HEK293 (cell line): Measurements from ENCODE around the gene COG8.

Source experiments
- CTCF ChIA-PET: fragments of 350-600 bp; formaldehyde crosslinking; extraction: SDS; loops from one replicate; lab custom pipeline; 2021; ENCODE audit warnings: antibody characterized with exemption; lab: Yijun Ruan, JAX
- POLR2A ChIA-PET: fragments of 300-600 bp; formaldehyde crosslinking; extraction: SDS; loops from one replicate; lab custom pipeline; 2020; ENCODE audit warnings: antibody characterized with exemption, inconsistent platforms; lab: Yijun Ruan, JAX
- H3K27ac ChIP-seq: fragments of 200-500 bp; sonication (Bioruptor generic); 2 replicates; pipeline ENCODE4 v1.5.1; 2014; ENCODE audit warnings: low read depth, low read length, control low read depth, inconsistent platforms; ENCODE audit errors: extremely low read depth
- H3K36me3 ChIP-seq, 2 experiments: fragments of 200-500 bp in 1 of 2; sonication (Bioruptor generic) in 1 of 2; 1 replicate in 1 of 2; 2 replicates in 1 of 2; pipeline ENCODE4 v1.5.1; 2014 to 2017; ENCODE audit warnings: inconsistent platforms in 2 of 2, low read length in 2 of 2; ENCODE audit not compliant: control insufficient read depth in 2 of 2, insufficient read depth in 1 of 2
- H3K4me1 ChIP-seq: fragments of 200-500 bp; sonication (Bioruptor generic); 2 replicates; pipeline ENCODE4 v1.5.1; 2014; ENCODE audit warnings: mild to moderate bottlenecking, low read length, inconsistent platforms; ENCODE audit not compliant: control insufficient read depth, insufficient read depth
- H3K4me3 ChIP-seq: 2 replicates; pipeline ENCODE4 v1.5.1; 2011; ENCODE audit warnings: low read depth, mild to moderate bottlenecking, control low read depth, low read length, moderate library complexity
- H3K9me3 ChIP-seq: fragments of 200-500 bp; sonication (Bioruptor generic); 2 replicates; pipeline ENCODE4 v1.5.1; 2014; ENCODE audit warnings: low read depth, low read length, inconsistent platforms; ENCODE audit not compliant: control insufficient read depth, insufficient read depth
- GLIS1 ChIP-seq: fragments of 450-650 bp; formaldehyde crosslinking; IDR thresholded peaks from 2 replicates; pipeline ENCODE4 v1.5.1; 2016; ENCODE audit warnings: missing biosample characterization, missing genetic modification characterization
- KLF8 ChIP-seq: fragments of 450-650 bp; formaldehyde crosslinking; IDR thresholded peaks from 2 replicates; pipeline ENCODE4 v1.5.1; 2016; ENCODE audit warnings: missing biosample characterization, missing genetic modification characterization
- MEIS1 ChIP-seq: sonication (generic); formaldehyde crosslinking; IDR thresholded peaks from 2 replicates; pipeline ENCODE4 v1.8.1; 2022; ENCODE audit warnings: missing genetic modification reagents, mild to moderate bottlenecking, borderline replicate concordance
- SP2 ChIP-seq: fragments of 450-650 bp; formaldehyde crosslinking; IDR thresholded peaks from 2 replicates; pipeline ENCODE4 v1.5.1; 2016; ENCODE audit warnings: missing biosample characterization, missing genetic modification characterization
- SP3 ChIP-seq: fragments of 450-650 bp; formaldehyde crosslinking; IDR thresholded peaks from 2 replicates; pipeline ENCODE4 v1.5.1; 2016; ENCODE audit warnings: missing biosample characterization, missing genetic modification characterization
- ZBTB17 ChIP-seq: fragments of 450-650 bp; formaldehyde crosslinking; IDR thresholded peaks from 2 replicates; pipeline ENCODE4 v1.5.1; 2016; ENCODE audit warnings: missing biosample characterization, missing genetic modification characterization
- ZBTB20 ChIP-seq: fragments of 450-650 bp; formaldehyde crosslinking; IDR thresholded peaks from 2 replicates; pipeline ENCODE4 v1.5.1; 2016; ENCODE audit warnings: missing biosample characterization, missing genetic modification characterization
- ZEB2 ChIP-seq: fragments of 450-650 bp; formaldehyde crosslinking; IDR thresholded peaks from 2 replicates; pipeline ENCODE4 v1.5.1; 2016; ENCODE audit warnings: missing biosample characterization, missing genetic modification characterization
- ZFP41 ChIP-seq: fragments of 450-650 bp; formaldehyde crosslinking; IDR thresholded peaks from 2 replicates; pipeline ENCODE4 v1.5.1; 2016; ENCODE audit warnings: missing biosample characterization, missing genetic modification characterization, borderline replicate concordance
- ZNF132 ChIP-seq: fragments of 450-650 bp; formaldehyde crosslinking; IDR thresholded peaks from 2 replicates; pipeline ENCODE4 v1.5.1; 2017; ENCODE audit warnings: missing biosample characterization, missing genetic modification characterization, borderline replicate concordance
- ZNF140 ChIP-seq: fragments of 450-650 bp; formaldehyde crosslinking; IDR thresholded peaks from 2 replicates; pipeline ENCODE4 v1.5.1; 2016; ENCODE audit warnings: missing biosample characterization, missing genetic modification characterization
- ZNF214 ChIP-seq: fragments of 450-650 bp; formaldehyde crosslinking; IDR thresholded peaks from 2 replicates; pipeline ENCODE4 v1.5.1; 2017; ENCODE audit warnings: missing biosample characterization, mild to moderate bottlenecking, missing genetic modification characterization, borderline replicate concordance
- ZNF24 ChIP-seq: fragments of 450-650 bp; formaldehyde crosslinking; IDR thresholded peaks from 2 replicates; pipeline ENCODE4 v1.5.1; 2016; ENCODE audit warnings: missing biosample characterization, missing genetic modification characterization
- ZNF335 ChIP-seq: fragments of 450-650 bp; formaldehyde crosslinking; conservative IDR thresholded peaks from 2 replicates; pipeline ENCODE4 v1.5.1; 2016; ENCODE audit warnings: missing biosample characterization, missing genetic modification characterization
- ZNF549 ChIP-seq: fragments of 450-650 bp; IDR thresholded peaks from 2 replicates; pipeline ENCODE4 v1.5.1; 2018; ENCODE audit warnings: missing biosample characterization, missing genetic modification characterization, mild to moderate bottlenecking, inconsistent platforms, moderate library complexity
- ZNF654 ChIP-seq: fragments of 450-650 bp; formaldehyde crosslinking; IDR thresholded peaks from 2 replicates; pipeline ENCODE4 v1.5.1; 2016; ENCODE audit warnings: low read depth, missing biosample characterization, missing genetic modification characterization
- ZNF776 ChIP-seq: fragments of 450-650 bp; formaldehyde crosslinking; IDR thresholded peaks from 2 replicates; pipeline ENCODE4 v1.5.0; 2017; ENCODE audit warnings: missing biosample characterization, missing genetic modification characterization, borderline replicate concordance
- ZNF791 ChIP-seq: fragments of 450-650 bp; formaldehyde crosslinking; IDR thresholded peaks from 2 replicates; pipeline ENCODE4 v1.5.1; 2016; ENCODE audit warnings: missing biosample characterization, missing genetic modification characterization
- ZNF837 ChIP-seq: fragments of 450-650 bp; formaldehyde crosslinking; IDR thresholded peaks from 2 replicates; pipeline ENCODE4 v1.5.1; 2016; ENCODE audit warnings: missing biosample characterization, missing genetic modification characterization
- TF ChIP-seq, protein P1 (sequence below): fragments of 450-650 bp; formaldehyde crosslinking; optimal IDR thresholded peaks from 2 replicates; pipeline ENCODE3; 2016; ENCODE audit warnings: missing biosample characterization, mild to moderate bottlenecking, missing genetic modification characterization
- TF ChIP-seq, protein P2 (sequence below): fragments of 450-650 bp; formaldehyde crosslinking; conservative IDR thresholded peaks from 2 replicates; pipeline ENCODE4 v1.5.1; 2016; ENCODE audit warnings: low read depth, missing biosample characterization, missing genetic modification characterization
- TF ChIP-seq, protein P3 (sequence below): fragments of 450-650 bp; formaldehyde crosslinking; IDR thresholded peaks from 2 replicates; pipeline ENCODE4 v1.5.1; 2016; ENCODE audit warnings: missing biosample characterization, missing genetic modification characterization
- TF ChIP-seq, protein P4 (sequence below): fragments of 450-650 bp; formaldehyde crosslinking; IDR thresholded peaks from 2 replicates; pipeline ENCODE4 v1.5.1; 2017; ENCODE audit warnings: missing biosample characterization, missing genetic modification characterization

COG8 gene

DNA sequence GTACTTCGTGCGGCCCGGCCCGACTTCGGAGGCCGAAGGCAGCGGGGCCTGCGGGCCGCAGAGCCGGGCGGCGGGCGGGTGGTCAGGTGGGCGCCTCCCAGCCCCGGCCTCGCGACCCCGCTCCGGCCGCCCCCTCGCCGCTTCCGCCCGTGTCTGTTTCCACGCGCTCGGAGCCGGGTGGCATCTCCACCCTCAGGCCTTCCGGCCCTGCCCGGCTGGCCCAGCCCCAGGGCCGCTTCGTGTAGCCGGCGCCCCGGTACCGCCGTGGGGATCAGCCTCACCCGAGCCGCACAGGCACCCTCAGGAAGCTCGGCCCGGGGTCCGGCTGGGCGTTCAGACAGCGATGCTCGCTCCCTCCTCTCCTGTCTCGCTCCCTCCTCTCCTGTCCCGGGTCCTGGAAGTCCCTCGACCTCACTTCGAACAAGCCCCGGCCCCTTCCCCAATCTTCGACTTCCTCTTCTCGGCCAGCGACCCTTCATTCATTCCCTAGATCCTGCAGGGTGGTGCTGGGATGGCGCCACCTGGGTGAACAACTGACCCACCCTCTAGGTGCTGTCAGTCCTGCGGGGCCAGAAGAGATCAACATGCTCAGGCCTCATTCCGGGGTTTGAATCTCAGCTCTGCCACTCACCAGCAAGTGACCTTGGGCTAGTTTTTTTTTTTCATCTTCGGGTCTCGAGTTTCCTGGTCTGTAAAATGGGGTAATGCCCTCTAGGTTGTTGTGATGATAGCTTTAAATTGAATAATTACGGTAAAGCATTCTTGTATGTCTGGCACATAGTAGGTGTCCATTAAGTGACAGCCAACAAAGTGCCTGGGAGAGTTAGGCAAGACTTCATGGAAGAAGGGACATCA lies 27.6 kb downstream of the COG8 start:
- H3K9me3 ChIP-seq = no peaks in the 10 kb centered on the region
- POLR2A ChIA-PET = interaction anchor here (0.6 to 1.4 kb wide), 4 partner anchors 12 to 206 kb away, joined by 3 to 4 read pairs (median 3); partner anchors contain the start of gene HAS3
- peak overlapping the region; percentile 93 for H3K27ac ChIP-seq
- 0 out of 2 replicates have a peak, but pooled peaks have one; percentile 20 for TF ChIP-seq KLF8
- no peak for TF ChIP-seq ZNF776
- peak; percentile 73 for TF ChIP-seq ZNF335 (tag by site-specific recombination)
- TF ChIP-seq ZBTB17 (tag by site-specific recombination) = peak; percentile 88
- TF ChIP-seq GLIS1 = no peak
- TF ChIP-seq SP3 = 0 out of 2 replicates have a peak, but pooled peaks have one; percentile 8
- TF ChIP-seq SP2 (tag by site-specific recombination) = peak; percentile 49
- no peak for TF ChIP-seq ZNF132 (tag by site-specific recombination)
- no peak for TF ChIP-seq ZNF791
- TF ChIP-seq ZNF654 (tag by site-specific recombination) = no peak
- TF ChIP-seq, protein P1, sequence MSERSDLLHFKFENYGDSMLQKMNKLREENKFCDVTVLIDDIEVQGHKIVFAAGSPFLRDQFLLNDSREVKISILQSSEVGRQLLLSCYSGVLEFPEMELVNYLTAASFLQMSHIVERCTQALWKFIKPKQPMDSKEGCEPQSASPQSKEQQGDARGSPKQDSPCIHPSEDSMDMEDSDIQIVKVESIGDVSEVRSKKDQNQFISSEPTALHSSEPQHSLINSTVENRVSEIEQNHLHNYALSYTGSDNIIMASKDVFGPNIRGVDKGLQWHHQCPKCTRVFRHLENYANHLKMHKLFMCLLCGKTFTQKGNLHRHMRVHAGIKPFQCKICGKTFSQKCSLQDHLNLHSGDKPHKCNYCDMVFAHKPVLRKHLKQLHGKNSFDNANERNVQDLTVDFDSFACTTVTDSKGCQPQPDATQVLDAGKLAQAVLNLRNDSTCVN (tag by site-specific recombination) = peak; percentile 65
- no peak for TF ChIP-seq ZFP41 (tag by site-specific recombination)
- peak; percentile 32; the same call in 1 of the 2 replicates for TF ChIP-seq ZEB2
- no peak for TF ChIP-seq ZNF214 (tag by site-specific recombination)
- TF ChIP-seq ZBTB20 (tag by site-specific recombination) = peak; percentile 97
- TF ChIP-seq ZNF549 = 0 out of 2 replicates have a peak, but pooled peaks have one; percentile 15
- 0 out of 2 replicates have a peak, but pooled peaks have one; percentile 47 for TF ChIP-seq MEIS1
- TF ChIP-seq ZNF837 (tag by site-specific recombination) = no peak
- TF ChIP-seq, protein P2, sequence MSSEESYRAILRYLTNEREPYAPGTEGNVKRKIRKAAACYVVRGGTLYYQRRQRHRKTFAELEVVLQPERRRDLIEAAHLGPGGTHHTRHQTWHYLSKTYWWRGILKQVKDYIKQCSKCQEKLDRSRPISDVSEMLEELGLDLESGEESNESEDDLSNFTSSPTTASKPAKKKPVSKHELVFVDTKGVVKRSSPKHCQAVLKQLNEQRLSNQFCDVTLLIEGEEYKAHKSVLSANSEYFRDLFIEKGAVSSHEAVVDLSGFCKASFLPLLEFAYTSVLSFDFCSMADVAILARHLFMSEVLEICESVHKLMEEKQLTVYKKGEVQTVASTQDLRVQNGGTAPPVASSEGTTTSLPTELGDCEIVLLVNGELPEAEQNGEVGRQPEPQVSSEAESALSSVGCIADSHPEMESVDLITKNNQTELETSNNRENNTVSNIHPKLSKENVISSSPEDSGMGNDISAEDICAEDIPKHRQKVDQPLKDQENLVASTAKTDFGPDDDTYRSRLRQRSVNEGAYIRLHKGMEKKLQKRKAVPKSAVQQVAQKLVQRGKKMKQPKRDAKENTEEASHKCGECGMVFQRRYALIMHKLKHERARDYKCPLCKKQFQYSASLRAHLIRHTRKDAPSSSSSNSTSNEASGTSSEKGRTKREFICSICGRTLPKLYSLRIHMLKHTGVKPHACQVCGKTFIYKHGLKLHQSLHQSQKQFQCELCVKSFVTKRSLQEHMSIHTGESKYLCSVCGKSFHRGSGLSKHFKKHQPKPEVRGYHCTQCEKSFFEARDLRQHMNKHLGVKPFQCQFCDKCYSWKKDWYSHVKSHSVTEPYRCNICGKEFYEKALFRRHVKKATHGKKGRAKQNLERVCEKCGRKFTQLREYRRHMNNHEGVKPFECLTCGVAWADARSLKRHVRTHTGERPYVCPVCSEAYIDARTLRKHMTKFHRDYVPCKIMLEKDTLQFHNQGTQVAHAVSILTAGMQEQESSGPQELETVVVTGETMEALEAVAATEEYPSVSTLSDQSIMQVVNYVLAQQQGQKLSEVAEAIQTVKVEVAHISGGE (tag by site-specific recombination) = peak; percentile 33
- TF ChIP-seq, protein P3, sequence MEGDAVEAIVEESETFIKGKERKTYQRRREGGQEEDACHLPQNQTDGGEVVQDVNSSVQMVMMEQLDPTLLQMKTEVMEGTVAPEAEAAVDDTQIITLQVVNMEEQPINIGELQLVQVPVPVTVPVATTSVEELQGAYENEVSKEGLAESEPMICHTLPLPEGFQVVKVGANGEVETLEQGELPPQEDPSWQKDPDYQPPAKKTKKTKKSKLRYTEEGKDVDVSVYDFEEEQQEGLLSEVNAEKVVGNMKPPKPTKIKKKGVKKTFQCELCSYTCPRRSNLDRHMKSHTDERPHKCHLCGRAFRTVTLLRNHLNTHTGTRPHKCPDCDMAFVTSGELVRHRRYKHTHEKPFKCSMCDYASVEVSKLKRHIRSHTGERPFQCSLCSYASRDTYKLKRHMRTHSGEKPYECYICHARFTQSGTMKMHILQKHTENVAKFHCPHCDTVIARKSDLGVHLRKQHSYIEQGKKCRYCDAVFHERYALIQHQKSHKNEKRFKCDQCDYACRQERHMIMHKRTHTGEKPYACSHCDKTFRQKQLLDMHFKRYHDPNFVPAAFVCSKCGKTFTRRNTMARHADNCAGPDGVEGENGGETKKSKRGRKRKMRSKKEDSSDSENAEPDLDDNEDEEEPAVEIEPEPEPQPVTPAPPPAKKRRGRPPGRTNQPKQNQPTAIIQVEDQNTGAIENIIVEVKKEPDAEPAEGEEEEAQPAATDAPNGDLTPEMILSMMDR = peak; percentile 85
- peak; percentile 88 for TF ChIP-seq ZNF24 (tag by site-specific recombination)
- TF ChIP-seq, protein P4, sequence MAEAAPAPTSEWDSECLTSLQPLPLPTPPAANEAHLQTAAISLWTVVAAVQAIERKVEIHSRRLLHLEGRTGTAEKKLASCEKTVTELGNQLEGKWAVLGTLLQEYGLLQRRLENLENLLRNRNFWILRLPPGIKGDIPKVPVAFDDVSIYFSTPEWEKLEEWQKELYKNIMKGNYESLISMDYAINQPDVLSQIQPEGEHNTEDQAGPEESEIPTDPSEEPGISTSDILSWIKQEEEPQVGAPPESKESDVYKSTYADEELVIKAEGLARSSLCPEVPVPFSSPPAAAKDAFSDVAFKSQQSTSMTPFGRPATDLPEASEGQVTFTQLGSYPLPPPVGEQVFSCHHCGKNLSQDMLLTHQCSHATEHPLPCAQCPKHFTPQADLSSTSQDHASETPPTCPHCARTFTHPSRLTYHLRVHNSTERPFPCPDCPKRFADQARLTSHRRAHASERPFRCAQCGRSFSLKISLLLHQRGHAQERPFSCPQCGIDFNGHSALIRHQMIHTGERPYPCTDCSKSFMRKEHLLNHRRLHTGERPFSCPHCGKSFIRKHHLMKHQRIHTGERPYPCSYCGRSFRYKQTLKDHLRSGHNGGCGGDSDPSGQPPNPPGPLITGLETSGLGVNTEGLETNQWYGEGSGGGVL = 0 out of 2 replicates have a peak, but pooled peaks have one; percentile 27
- TF ChIP-seq ZNF140 (tag by site-specific recombination) = no peak
- peaks cover 14 to 41% of the 10 kb centered on the region in 2 experiments; a peak in 2 of 3 replicates for H3K36me3 ChIP-seq
- no peaks in the 10 kb centered on the region for H3K4me1 ChIP-seq
- CTCF ChIA-PET = interaction anchor here (0.7 to 1.3 kb wide), 8 partner anchors 15 to 790 kb away, joined by 3 to 6 read pairs (median 3); partner anchors contain the start of genes NIP7 and PDF
- peak overlapping the region; percentile 82 for H3K4me3 ChIP-seq
